LHCN-M2 (cell line): ENCODE measurements around the gene HIBADH. TPM values are rescaled to one million over a fixed set of nuclear protein-coding genes. Genes with fewer than 3 reads are reported as not detected.

Experiments
- DNase-seq: peaks from one replicate; pipeline ENCODE4 v3.0.0-alpha.2; 2012; ENCODE audit warnings: low read depth
- polyA plus RNA-seq: library from polyadenylated mRNA; unstranded; fragments of >200 nt; gene quantifications from one replicate; pipeline ENCODE4 v1.2.1, GENCODE V29; 2012; ENCODE audit warnings: missing spikeins
- total RNA-seq: library from RNA; depleted of rRNA; stranded (reverse); fragments of >200 nt; gene quantifications from 2 replicates; pipeline ENCODE4 v1.2.3, GENCODE V29; 2014; rRNA removed

The HIBADH gene
- total RNA-seq = 91.4 and 99.7 TPM in 2 replicates
- polyA plus RNA-seq = 80.3 TPM

DNA sequence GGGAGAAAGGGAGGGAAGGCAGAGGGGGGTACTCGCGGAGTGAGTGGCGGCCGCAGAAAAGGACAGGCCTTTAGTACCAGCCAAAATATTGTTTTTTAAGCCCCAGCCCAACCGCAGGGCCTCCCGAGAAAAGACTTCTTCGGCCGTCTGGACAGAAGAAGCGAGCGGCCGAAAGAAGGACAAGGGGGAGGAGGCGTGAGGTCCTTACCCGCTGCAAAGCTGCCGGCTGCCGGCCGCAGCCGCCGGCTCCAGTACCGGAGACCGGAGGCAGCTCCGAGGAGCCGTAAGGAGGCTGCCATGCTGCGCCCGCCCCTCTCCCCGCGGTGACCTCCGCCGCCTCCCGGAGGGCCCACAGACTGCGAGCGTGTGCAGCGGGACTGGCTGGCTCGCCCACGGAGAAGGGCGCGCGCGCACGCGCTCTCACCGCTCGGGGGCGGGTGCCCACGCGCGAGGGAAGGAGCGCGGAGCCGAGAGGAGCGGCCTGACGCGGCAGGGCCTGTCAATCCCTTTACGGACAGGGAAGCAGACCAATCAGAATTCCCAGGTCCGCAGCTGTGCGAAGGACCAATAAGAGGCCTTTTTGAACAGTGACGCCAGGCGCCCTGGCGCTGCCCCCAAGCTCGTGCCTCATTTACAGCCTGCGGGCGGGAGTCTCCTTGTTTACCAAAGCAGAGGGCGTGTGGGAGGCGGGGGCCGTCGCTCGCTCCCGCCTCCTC lies at the start of gene HIBADH:
TSS of gene HIBADH (minus strand) at position 394 of the 716 bp plus-strand sequence. CDS start at position 299, 95 bp downstream.
- DNase-seq = peak; percentile 100

DNA sequence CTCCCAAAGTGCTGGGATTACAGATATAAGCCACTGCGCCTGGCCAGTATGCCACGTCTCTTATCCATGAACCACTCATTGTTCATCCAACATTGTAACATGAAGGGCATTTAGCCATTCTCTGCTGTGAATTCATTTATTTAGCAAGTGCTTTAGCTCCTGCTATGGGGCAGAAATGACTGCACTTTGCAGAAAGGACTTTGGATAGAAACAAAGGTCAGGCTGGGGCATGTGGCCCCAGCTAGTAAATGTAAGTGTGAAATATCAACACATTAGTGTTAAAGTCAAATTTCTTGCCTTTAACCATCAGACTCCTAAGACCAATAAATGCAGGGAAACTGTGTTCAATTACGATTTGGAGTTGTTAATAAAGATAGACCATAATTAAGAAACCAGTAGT lies 49.5 kb upstream of the HIBADH start:
- DNase-seq = no peak

DNA sequence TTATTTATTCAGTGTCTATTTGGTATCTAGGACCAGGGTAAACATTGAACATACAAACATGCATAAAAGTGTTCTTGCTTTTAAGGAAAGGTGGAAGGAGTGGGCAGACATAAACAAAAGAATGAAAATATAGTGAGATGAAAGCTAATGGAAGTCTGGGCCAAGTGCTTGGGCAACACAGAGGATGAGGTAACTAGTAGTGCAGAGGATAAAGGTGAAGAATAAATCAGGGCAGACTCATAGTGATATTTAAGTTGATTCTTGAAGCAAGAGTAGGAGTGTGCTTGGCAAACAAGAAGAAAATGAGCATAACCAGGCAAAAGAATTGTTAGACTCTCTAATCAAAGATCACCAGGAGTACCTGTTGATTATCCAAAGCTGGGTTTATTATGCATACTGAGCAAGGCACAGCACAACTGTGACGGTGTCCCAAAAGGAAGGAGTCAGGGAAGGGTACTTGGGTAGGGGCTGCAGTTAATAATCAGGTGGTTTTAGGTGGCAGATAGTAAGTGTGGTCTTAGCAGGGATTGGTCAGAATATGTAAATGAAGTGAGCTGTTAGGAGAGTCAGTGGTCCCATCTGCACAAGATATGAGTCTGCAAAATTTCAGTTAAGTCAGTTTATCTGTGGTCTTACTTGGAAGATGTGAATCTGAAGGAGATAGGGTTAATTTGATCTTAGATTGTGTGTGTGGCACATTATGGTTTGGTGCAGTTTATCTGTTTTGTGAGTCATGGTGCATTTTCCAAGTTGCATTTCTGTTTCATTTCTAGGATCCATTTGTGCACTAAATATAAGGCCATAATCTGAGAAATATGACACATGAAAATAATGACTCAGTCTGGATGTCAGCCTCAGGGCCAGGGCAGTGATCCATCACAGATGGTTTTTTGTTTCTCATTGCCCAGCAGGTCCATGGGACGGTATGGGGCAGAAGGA lies 46.7 kb upstream of the HIBADH start:
- peak; percentile 80 for DNase-seq

DNA sequence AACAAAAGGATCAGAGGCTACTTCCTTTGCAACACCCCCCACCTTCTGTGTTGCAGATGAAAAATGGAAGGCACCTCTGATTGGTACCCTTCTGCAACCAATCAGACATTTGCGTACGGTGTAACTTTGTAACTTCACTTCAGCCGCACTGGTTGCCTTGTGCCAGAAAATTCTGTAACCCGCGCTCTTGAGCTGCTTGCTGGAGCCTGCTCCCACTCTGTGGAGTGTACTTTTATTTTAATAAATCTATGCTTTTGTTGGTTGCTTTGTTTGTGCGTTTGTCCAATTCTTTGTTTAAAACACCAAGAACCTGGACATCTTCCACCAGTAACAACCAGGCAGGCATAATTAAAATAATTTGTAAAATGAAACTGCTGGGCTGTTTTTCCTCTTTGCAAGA lies 45.8 kb upstream of the HIBADH start:
- DNase-seq = no peak

DNA sequence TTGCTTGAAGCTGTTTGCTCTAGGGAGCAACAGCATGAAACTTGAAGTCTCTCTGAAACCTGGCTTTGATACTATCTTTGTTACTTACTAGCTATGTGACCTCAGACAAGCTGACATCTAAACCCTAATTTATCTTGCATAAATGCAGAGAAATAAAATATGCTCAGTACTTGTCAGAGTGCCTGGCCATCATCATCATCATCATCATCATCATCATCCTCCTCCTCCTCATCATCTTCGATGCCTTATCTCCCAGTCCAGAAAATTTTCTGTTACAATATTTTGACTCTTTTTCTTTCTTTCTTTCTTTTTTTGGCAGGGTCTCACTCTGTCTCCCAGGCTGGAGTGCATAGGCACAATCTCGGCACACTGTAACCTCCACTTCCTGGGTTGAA lies 42.5 kb upstream of the HIBADH start:
- DNase-seq = no peak

DNA sequence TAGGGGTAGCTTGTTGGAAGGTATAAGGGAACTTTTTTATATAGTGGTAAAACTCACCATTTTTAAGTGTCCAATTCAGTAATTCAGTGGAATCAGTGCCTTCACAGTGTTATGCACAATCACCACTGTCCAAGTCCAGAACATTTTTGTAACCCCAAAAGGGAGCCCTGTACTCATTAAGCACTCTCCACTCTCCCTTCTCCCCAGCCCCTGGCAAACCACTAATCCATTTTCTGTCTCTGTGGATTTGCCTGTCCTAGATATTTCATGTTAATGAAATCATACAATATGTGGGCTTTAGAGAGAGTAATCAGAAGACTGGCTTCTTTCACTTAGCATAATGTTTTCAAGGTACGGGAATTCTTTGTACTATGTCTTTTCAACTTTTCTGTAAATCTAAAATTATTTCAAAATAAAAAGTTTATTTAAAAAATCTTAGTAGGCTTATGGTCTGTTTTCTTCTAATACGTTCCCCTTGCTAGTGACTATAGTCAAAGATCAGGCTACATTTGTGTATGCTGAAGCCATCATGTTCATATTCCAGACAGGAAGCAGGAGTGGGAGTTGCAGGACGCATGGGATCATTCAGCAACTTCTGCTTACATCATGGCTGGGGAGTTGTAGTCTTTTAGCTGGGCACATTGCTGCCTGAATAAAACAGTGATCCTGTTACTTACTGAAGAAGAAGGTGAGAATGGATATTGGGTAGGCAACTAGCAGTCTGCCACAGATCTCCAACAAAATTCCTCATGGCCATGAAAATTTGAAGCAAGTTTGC lies 41.9 kb upstream of the HIBADH start:
- DNase-seq = no peak

DNA sequence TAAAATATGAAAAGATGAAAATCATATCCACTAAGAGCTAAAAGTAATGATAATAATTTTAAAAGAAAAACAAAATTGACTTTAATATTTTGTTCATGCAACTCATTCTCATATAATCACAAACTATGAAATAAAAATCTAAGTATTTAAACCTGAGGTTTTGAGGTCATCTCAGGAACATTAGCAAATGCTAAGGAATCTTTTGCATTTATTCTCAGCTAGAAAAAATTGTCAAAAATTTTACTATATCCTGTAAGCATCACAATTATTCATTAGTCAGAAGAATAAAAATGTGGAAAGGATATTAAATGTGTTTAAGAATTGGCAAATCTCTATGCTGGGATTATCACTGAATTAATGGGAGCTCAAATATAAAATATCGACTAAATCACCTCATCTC lies 40.5 kb upstream of the HIBADH start:
- no peak for DNase-seq

DNA sequence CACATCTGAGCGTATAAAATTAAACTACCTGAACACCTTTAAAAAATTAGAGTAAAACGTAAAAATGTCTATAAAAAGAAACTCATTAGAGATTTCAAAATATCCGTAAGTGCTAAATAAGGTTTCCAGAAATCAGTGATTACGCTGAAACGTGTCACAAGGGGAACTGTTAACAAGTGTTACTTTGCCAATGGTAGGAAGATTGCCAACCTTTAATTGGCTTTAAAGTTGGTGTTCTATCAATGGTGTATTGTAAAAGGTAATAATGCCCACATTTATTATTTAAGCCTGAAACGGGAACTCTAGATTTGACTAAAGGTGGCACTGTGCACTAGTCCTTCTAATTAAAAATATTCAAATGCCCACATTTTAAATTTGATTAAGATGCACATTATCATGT lies 37.8 kb upstream of the HIBADH start:
- no peak for DNase-seq

DNA sequence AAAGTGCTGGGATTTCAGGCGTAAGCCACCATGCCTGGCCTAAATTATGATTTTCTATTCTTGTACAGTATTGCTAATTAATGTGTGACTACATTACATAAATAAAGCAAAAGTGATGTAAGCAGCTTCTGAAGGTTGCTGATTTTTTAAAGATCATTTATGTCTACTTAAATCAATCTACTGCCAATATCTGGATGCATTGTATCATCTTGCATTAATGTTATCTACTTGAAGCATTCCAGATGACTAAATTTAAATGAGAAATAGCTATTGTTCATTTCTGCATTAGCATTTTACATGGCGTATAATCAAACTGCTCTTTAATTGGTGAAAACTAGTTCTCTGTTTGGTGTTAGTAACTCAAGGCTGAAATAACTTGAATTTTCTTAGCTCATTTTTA lies 37.1 kb upstream of the HIBADH start:
- DNase-seq = no peak

DNA sequence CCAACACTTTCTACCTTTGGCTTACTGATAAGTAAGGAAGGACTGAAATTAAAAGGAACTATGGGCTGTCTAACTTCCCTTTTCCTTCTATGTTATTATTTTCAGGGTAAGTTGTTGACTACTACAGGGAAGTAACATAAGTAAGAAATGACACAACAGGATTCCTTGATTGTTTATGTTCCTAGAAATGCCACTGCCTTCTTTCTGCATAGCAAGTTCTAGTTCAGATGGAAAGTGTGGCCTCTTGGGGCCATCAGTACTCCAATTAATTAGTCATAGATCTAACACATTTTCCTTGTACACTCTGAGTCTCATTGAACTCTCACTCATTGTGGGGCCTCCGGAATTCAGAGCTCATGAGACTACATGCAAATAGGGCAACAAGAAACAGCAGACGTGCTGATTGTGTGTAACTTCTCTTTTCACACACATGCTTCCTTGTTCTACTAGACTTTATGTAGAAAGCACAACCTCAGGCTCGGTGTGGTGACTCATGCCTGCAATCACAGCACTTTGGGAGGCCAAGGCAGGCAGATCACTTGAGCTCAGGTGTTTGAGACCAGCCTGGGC lies 35.3 kb upstream of the HIBADH start:
- peak; percentile 49 for DNase-seq

DNA sequence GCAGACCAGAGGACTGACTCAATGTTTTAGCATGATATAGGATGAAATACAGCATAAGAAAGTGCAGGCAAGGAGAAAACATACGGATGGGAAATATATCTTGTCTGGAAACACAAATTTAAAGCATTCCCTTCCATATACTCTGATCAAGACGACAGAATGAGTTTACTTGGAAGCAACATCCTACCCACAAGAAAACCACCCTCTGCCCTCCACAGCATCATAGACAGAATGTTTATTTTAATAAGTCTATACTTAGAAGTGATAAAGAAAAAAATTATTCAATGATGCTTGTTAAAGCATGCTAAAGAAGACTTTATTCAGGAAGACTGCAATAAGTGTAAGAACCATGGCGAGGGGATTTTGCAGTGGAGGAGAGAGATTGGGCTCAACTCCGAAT lies 32.4 kb upstream of the HIBADH start:
- no peak for DNase-seq

DNA sequence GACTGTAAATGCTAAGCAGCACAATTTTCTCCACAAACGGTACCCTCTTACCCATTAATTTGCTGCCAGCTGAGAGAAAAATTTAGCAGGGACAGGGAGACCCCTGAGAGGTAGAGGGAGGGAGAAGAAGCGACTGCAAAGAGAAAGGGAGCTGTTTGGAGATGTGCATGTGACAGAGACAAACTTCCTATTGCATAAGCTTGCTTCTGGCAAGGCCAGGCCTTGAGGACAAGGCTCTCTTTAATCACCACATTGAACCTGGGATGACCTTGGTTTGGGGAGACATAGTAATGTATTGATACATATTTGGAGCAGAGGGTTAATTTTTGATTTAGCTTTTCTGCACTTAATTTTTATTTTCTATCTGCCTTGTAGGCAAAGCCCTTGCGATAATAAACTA lies 31.1 kb upstream of the HIBADH start:
- no peak for DNase-seq

DNA sequence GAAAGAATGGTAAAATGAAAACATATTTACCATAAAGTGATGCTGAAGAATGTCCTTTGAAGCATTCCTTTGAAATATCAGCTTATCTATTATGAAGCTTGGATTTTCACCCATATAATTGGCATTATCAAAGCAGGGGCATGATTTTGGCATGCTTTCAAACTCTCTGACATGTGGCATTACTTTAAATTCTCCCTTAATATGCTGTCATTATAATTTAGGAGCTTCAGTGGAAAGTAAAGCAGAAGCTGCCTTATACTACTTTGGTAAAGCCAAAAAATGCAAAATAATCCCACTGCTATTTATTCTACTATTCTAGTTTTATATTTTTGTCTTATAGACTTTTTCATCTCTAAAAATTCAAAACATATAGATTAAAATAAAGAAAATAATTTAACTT lies 28.0 kb upstream of the HIBADH start:
- DNase-seq = no peak

DNA sequence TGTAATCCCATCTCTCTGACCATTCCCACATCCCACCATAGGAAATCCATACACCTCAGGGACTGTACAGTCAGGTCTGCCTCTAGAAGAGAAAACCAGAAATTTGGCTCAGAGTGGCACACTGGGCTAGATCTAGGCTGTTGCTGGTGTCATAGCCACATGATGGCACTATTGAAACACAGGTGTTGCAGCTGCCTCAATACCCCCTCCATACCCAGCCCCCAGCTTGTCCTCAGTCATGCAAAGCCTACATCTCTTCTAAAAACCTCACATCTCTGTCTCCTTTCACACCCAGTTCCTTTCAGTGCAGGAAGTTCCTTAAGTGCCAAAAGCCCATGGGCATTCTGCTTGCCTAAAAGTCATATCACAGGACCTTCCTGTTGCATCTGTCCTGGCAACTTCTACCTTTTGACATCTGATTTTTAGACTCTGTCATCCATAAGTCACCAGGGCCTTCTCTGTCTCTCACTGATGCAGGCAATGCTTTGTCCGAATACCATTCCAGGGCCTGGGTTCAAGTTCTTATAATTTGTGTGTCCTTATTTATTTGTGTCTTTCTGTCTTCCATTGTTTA lies 27.0 kb upstream of the HIBADH start:
- peak; percentile 42 for DNase-seq

DNA sequence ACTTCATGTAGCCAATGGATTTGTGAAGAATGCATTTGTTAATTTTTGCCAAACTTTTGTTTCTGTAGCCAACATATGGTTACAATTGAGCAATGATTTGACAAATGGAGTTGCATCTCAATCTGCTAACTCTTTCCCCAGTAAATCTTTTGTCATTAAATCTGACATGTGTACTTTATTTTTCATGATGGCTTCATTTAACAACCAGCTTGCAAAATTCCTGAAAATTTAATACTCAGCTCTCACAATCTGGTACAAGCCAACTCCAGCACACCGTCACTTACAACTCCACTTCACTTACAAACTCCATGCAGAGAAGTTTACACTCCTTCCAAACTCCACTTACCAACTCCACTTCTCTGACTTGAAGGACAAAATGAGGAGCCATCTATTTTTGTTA lies 26.5 kb upstream of the HIBADH start:
- DNase-seq = no peak

DNA sequence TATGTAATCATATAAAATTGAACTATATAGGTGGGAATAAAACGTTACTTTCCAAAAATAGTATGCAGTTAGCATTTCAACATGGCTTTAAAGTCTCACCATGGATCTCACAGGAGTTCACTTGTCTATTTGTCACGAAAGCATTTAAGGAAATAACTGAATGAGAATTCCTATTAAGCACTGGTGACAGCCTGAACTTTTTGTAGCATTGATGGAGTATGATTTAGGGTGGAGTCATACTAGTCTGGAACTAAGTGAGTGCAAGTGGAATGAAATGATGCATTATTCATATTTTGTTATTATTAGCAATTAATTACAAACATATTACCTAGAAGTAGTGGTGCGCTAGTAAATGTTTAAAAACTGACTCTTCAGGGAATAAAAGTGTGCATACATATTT lies 26.0 kb upstream of the HIBADH start:
- no peak for DNase-seq

DNA sequence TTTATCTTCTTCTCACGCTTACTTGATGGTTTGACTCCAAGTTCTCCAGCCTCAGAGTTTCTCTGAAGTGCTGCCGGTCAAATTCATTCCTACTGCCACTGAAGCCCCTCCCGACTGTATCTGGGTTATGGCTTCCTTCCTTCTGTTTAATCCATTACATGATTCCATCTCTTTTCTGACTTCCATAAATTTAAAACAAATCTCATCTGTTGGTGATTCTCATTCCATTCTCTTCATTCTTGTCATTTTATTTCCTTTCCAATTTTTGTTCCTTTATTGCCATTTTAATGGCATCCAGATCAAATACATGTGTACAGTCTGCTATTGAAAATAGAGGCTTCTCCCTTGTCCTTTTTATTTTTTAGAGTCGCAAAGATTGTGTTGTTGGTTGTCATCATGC lies 25.4 kb upstream of the HIBADH start:
- no peak for DNase-seq

DNA sequence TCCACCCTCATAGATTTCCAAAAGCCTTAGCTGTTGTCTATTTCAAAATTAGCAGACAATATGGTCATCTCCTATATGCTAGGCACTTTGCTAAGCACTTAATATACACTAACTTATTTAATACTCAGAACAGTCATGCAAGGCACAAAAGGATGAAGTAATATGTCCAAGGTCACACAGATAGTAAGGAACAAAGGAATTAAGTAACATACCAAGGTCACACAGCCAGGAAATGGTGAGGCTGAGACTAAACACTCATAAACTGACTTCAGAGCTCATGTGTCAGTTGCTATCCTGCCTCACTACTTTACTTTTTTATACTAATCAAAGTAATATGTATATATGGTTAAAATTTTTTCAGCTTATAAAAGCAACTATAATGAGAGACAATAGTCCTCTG lies 23.6 kb upstream of the HIBADH start:
- DNase-seq = no peak

DNA sequence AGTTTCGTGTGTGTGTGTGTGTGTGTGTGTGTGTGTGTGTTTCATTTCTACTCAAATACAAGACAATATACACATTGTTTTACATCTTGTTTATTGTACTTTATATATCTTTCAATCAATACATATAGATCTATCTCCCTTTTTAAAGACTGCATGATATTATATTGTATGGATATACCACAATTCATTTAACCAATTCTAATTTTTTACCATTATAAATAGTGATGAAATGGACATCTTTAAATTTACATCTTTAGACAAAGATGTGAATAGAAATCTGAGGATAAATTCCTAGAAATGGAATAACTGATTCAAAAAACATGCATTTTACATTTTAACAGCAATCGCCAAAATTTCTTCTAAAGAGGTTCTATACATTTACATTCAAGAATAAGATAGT lies 23.2 kb upstream of the HIBADH start:
- no peak for DNase-seq

DNA sequence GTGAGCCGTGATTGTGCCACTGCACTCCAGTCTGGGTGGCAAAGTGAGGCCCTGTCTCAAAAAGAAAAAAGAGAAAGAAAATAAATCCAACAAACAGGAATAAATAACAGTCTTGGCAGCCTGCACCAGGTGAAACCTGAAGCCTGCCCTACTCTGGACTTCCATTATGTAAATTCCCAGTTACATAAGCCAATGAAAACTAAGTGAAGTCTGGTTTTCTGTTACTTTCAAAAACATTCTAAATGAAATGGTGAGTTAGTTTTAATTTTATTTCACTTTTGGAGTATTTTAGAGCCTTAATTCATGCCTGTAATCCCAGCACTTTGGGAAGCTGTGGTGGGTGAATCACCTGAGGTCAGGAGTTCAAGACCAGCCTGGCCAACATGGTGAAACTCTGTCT lies 22.5 kb upstream of the HIBADH start:
- peak; percentile 39 for DNase-seq

DNA sequence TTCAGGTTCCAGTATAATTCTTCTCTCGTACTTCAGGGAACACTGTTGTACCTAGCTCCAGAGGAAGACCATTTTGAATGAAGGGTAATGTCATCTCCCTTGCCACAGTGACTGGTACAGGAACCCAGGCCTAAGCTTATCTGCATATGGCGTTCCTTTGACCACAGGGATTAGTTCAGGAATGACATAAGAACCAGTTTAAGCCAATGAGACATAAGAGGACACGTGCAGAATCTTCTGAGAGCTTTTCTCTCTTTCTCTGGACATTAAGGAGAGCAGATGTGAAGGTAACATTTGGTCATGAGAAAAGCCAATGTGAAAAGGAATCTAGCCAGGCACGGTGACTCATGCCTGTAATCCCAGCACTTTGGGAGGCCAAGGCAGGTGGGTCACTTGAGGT lies 21.8 kb upstream of the HIBADH start:
- DNase-seq = peak; percentile 62
